ENCODE data around the gene SLC2A8. TPM values are rescaled to one million over a fixed set of nuclear protein-coding genes. Genes with fewer than 3 reads are reported as not detected.

SLC2A8 gene
- total RNA-seq, 1 donor from 2014 or later, result 48.0 TPM

DNA sequence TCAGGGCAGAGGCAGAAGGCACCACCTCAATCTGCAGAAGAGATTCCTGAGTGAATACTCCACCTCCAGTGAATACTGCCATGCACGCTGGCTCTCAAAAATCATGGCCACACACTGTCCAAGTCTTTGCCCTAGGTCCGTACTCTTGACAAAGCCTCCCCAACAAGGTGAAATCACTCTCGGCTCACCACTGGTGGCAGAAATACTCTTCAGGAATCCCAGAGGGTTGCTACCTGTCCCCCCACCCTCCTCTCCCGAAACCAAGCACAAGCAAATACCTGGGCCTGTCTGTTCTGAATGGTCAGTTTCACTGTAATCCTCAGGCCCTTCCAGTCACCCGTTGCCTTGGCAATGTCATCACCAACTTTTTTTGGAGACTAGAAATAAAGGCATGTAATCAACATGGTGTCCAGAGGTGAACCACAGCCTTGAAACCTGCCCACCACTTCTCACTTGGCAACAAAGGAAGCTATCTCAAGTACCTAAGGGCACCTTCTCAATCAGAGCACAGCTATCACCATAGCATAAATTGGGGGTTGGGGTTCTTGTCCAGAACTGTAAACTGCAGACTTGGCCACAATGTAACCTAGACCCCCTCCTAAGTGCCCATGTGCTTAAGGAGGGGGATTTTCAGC, 52.5 kb downstream of the SLC2A8 start:
- H3K27ac Mint-ChIP-seq, result peak overlapping the region; percentile 99
- TF ChIP-seq, protein P1, sequence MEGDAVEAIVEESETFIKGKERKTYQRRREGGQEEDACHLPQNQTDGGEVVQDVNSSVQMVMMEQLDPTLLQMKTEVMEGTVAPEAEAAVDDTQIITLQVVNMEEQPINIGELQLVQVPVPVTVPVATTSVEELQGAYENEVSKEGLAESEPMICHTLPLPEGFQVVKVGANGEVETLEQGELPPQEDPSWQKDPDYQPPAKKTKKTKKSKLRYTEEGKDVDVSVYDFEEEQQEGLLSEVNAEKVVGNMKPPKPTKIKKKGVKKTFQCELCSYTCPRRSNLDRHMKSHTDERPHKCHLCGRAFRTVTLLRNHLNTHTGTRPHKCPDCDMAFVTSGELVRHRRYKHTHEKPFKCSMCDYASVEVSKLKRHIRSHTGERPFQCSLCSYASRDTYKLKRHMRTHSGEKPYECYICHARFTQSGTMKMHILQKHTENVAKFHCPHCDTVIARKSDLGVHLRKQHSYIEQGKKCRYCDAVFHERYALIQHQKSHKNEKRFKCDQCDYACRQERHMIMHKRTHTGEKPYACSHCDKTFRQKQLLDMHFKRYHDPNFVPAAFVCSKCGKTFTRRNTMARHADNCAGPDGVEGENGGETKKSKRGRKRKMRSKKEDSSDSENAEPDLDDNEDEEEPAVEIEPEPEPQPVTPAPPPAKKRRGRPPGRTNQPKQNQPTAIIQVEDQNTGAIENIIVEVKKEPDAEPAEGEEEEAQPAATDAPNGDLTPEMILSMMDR (IDR thresholded peaks at IDR 0.05; ENCODE audit: unreplicated experiment), result no peak
- no peak for DNase-seq (ENCODE audit: low spot score, unreplicated experiment)
- H3K36me3 Mint-ChIP-seq (ENCODE audit: insufficient read depth), result peaks cover 39% of the 10 kb centered on the region
- H3K9me3 Mint-ChIP-seq (ENCODE audit: low read depth), result no peaks in the 10 kb centered on the region
- H3K27me3 Mint-ChIP-seq, result no peaks in the 10 kb centered on the region
- H3K4me1 Mint-ChIP-seq (ENCODE audit: low read depth), result peaks cover 23% of the 10 kb centered on the region
- peak overlapping the region; percentile 95 for H3K4me3 Mint-ChIP-seq (ENCODE audit: low read depth)

- Mint-ChIP-seq H3K27ac (peak overlapping the region; percentile 99), H3K27me3 (no peaks in the 10 kb centered on the region), H3K9me3 (ENCODE audit: low read depth) (no peaks in the 10 kb centered on the region), H3K4me1 (ENCODE audit: low read depth) (peaks cover 23% of the 10 kb centered on the region), H3K4me3 (ENCODE audit: low read depth) (peak overlapping the region; percentile 95), H3K36me3 (ENCODE audit: insufficient read depth) (peaks cover 30% of the 10 kb centered on the region)
- TF ChIP-seq, protein P1 (IDR thresholded peaks at IDR 0.05; ENCODE audit: unreplicated experiment), result no peak
- DNase-seq (ENCODE audit: low spot score, unreplicated experiment), result no peak
Observed at GRCh38 chr9:127450243-127450760, 53.3 kb downstream of the SLC2A8 start.

GRCh38 chr9:127450830-127451607, 54.0 kb downstream of the SLC2A8 start, which contains the start of the genes LRSAM1 and RPL12:
LRSAM1 (plus strand) TSS chr9:127451510; CDS start chr9:127454528, 3,018 bp downstream.
RPL12 (minus strand) TSS chr9:127451406; CDS start chr9:127451317, 89 bp downstream.
- Mint-ChIP-seq H3K4me1 (ENCODE audit: low read depth) (peaks cover 23% of the 10 kb centered on the region), H3K4me3 (ENCODE audit: low read depth) (peak within 1 kb of the TSS; percentile 95), H3K27ac (peak within 1 kb of the TSS; percentile 99), H3K27me3 (no peaks in the 10 kb centered on the region), H3K9me3 (ENCODE audit: low read depth) (no peaks in the 10 kb centered on the region), H3K36me3 (ENCODE audit: insufficient read depth) (peaks cover 30% of the 10 kb centered on the region)
- TF ChIP-seq, protein P1 (IDR thresholded peaks at IDR 0.05; ENCODE audit: unreplicated experiment), result no peak
- DNase-seq (ENCODE audit: low spot score, unreplicated experiment), result peak; percentile 98

DNA sequence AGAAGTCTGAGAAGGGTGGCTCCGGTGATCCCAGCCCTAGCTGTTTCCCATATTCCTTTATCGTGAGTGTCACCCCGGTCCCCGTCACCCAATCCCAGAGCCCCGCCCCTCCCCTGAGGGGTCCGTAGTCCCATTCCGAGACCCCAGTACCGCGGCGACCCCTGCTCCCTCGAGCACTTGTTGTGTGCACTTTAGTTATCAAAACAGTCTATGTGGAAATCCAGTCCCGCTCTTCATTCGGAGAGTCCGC, 54.6 kb downstream of the SLC2A8 start:
- Mint-ChIP-seq H3K27ac (peak overlapping the region; percentile 99), H3K9me3 (ENCODE audit: low read depth) (no peaks in the 10 kb centered on the region), H3K4me3 (ENCODE audit: low read depth) (peak overlapping the region; percentile 95), H3K36me3 (ENCODE audit: insufficient read depth) (peaks cover 26% of the 10 kb centered on the region), H3K4me1 (ENCODE audit: low read depth) (peaks cover 23% of the 10 kb centered on the region), H3K27me3 (no peaks in the 10 kb centered on the region)
- no peak for DNase-seq (ENCODE audit: low spot score, unreplicated experiment)
- TF ChIP-seq, protein P1 (IDR thresholded peaks at IDR 0.05; ENCODE audit: unreplicated experiment), result no peak

DNA sequence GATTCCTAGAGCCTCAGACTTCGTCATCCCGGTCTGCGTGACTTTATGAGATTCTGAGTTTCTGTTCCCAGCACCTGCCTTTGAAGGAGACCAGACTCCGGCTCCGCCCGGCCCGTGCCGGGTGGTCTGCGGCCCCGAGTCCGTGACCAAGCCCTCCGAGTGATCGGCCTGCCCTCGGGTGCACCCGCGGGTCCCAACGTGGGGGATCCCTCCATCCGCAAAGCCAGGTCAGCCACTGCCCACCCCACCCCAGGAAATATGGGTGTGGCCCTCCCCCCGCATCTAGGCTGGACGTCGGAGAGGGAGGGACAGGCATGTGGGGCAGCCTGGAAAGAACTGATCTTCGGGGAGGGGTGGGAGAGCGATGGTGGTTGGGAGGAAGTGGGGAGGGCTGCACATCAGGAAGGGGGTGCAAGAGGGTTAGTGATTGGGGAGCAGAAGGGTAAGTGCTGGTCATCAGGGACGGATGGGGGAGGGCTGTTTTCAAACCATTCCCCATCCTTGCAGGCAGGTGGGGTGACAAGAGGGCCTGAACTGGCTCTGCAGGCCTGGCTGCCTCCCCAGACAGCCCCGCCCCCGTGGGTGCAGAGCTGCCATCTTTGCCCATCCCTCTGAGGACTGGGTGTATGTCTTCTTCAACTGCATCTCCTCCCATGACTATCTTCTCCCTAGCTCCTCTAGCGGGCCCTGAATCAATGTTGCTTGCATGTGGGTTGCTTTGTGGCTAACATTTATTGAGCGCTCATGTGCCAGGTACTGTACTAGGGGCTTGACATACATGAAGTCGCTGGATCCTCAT, 55.1 kb downstream of the SLC2A8 start:
- peak overlapping the region; percentile 99 for H3K27ac Mint-ChIP-seq
- TF ChIP-seq, protein P1 (IDR thresholded peaks at IDR 0.05; ENCODE audit: unreplicated experiment), result no peak
- H3K36me3 Mint-ChIP-seq (ENCODE audit: insufficient read depth), result peaks cover 24% of the 10 kb centered on the region
- H3K4me3 Mint-ChIP-seq (ENCODE audit: low read depth), result peak overlapping the region; percentile 95
- peaks cover 23% of the 10 kb centered on the region for H3K4me1 Mint-ChIP-seq (ENCODE audit: low read depth)
- peak; percentile 30 for DNase-seq (ENCODE audit: low spot score, unreplicated experiment)
- no peaks in the 10 kb centered on the region for H3K27me3 Mint-ChIP-seq
- no peaks in the 10 kb centered on the region for H3K9me3 Mint-ChIP-seq (ENCODE audit: low read depth)
